Keratinocyte (primary cell): ENCODE results near the gene STEAP2. TPM values are rescaled to one million over a fixed set of nuclear protein-coding genes. Genes with fewer than 3 reads are reported as not detected.

Experiments used
- DNase-seq: peaks from one replicate; pipeline ENCODE4 v3.0.0-alpha.2; 2011; ENCODE audit warnings: low read depth, missing footprints, low spot score
- FAIRE-seq: peaks from 2 replicates; lab custom pipeline; 2011; peaks lifted over from hg19 to GRCh38; lab: Jason Lieb, UNC
- H2AFZ ChIP-seq: 2 replicates; pipeline ENCODE4 v1.6.0; 2012; ENCODE audit warnings: low read length, control low read depth, inconsistent platforms; ENCODE audit not compliant: control insufficient read depth
- H3K27ac ChIP-seq: 2 replicates; pipeline ENCODE4 v1.5.1; 2011; ENCODE audit warnings: low read length; ENCODE audit not compliant: control insufficient read depth, insufficient read depth
- H3K27me3 ChIP-seq: 3 replicates; pipeline ENCODE4 v1.6.0; 2011; ENCODE audit warnings: low read length; ENCODE audit not compliant: control insufficient read depth, insufficient read depth; ENCODE audit errors: extremely low read depth
- H3K36me3 ChIP-seq, 2 experiments: 2 replicates in 1 of 2; 3 replicates in 1 of 2; pipeline ENCODE4 v1.5.1; 2011; ENCODE audit warnings: low read length in 2 of 2, mild to moderate bottlenecking in 1 of 2; ENCODE audit not compliant: control insufficient read depth in 2 of 2, insufficient read depth in 2 of 2; ENCODE audit errors: extremely low read depth in 1 of 2
- H3K4me1 ChIP-seq: 3 replicates; pipeline ENCODE4 v1.5.1; 2011; ENCODE audit warnings: low read length; ENCODE audit not compliant: control insufficient read depth, insufficient read depth; ENCODE audit errors: extremely low read depth
- H3K4me2 ChIP-seq: 3 replicates; pipeline ENCODE4 v1.6.0; 2011; ENCODE audit warnings: low read depth, low read length; ENCODE audit not compliant: control insufficient read depth, insufficient read depth; ENCODE audit errors: extremely low read depth
- H3K4me3 ChIP-seq, 3 experiments: fragments of 200-600 bp in 1 of 3; sonication (generic) in 1 of 3; 2 replicates in 2 of 3; 3 replicates in 1 of 3; pipeline ENCODE4 v1.5.1; 2011 to 2016; ENCODE audit warnings: low read length in 3 of 3, mild to moderate bottlenecking in 3 of 3, control low read depth in 2 of 3, inconsistent platforms in 1 of 3, low read depth in 1 of 3, mixed read lengths in 1 of 3, mixed run types in 1 of 3, moderate library complexity in 1 of 3; ENCODE audit not compliant: control insufficient read depth in 2 of 3, insufficient read depth in 2 of 3; ENCODE audit errors: extremely low read depth in 1 of 3
- H3K79me2 ChIP-seq: 2 replicates; pipeline ENCODE4 v1.6.0; 2012; ENCODE audit warnings: low read length; ENCODE audit not compliant: control insufficient read depth, insufficient read depth
- H3K9ac ChIP-seq: 3 replicates; pipeline ENCODE4 v1.6.0; 2011; ENCODE audit warnings: low read length; ENCODE audit not compliant: control insufficient read depth, insufficient read depth; ENCODE audit errors: extremely low read depth
- H3K9me1 ChIP-seq: 3 replicates; pipeline ENCODE4 v1.6.0; 2011; ENCODE audit warnings: low read length; ENCODE audit not compliant: control insufficient read depth, insufficient read depth; ENCODE audit errors: extremely low read depth
- H3K9me3 ChIP-seq: 2 replicates; pipeline ENCODE4 v1.5.1; 2012; ENCODE audit warnings: low read depth, low read length; ENCODE audit not compliant: control insufficient read depth
- H4K20me1 ChIP-seq: 3 replicates; pipeline ENCODE4 v1.6.0; 2011; ENCODE audit warnings: low read length; ENCODE audit not compliant: control insufficient read depth, insufficient read depth; ENCODE audit errors: extremely low read depth
- CTCF ChIP-seq, 3 experiments: IDR thresholded peaks in 1 of 3; conservative IDR thresholded peaks in 1 of 3; optimal IDR thresholded peaks in 1 of 3; 2 replicates in 2 of 3; 3 replicates in 1 of 3; pipeline versions ENCODE3 to v1.5.1; 2011; ENCODE audit warnings: low read length in 3 of 3, mild to moderate bottlenecking in 3 of 3, moderate library complexity in 2 of 3, control low read depth in 1 of 3, inconsistent platforms in 1 of 3; ENCODE audit not compliant: insufficient read depth in 2 of 3; ENCODE audit errors: extremely low read depth in 1 of 3
- EZH2 ChIP-seq: IDR thresholded peaks from one replicate; pipeline ENCODE4 v1.6.1; 2012; ENCODE audit warnings: inconsistent platforms, mild to moderate bottlenecking, low read length, moderate library complexity
- dilution Hi-C: fragments of 300-500 bp; cut with MboI; formaldehyde crosslinking; loops from one replicate; pipeline ENCODE4 v1.7.0; 2020; ENCODE audit warnings: low sequenced_read_pairs; ENCODE audit not compliant: extremely low pct_ligation_motif_present
- polyA plus RNA-seq, 5 experiments: library from polyadenylated mRNA; depleted of rRNA in 3 of 5; stranded (reverse) in 3 of 5; stranded (forward) in 1 of 5; unstranded in 1 of 5; fragments of >200 nt; gene quantifications; 1 replicate in 1 of 5; 2 replicates in 3 of 5; 3 replicates in 1 of 5; pipeline versions ENCODE4 v1.2.1 to v1.2.3, GENCODE V29; 2011 to 2012; ENCODE audit warnings: missing spikeins in 2 of 5, low read depth in 1 of 5, low replicate concordance in 1 of 5

The STEAP2 gene
- polyA plus RNA-seq, 1 donor (not counting 4 experiments of a cell fraction or from before 2014, with no cell fraction given) = 3.9 TPM

GRCh38 chr7:90239625-90240228 lies 28.2 kb downstream of the STEAP2 start:
- no peaks in the 10 kb centered on the region for H3K27me3 ChIP-seq
- no peak overlapping the region for H3K4me3 ChIP-seq
- H3K4me2 ChIP-seq = no peak overlapping the region
- H3K9me1 ChIP-seq = no peaks in the 10 kb centered on the region
- no peak overlapping the region for H3K9ac ChIP-seq
- TF ChIP-seq EZH2 (no peak), CTCF (optimal IDR thresholded peaks at IDR 0.05 in 1 of 3, IDR thresholded peaks at IDR 0.05 in 1 of 3, conservative IDR thresholded peaks at IDR 0.05 in 1 of 3; ENCODE audit: extremely low read depth in 1 of 3, insufficient read depth in 2 of 3, low read length in 3 of 3) (no peak)
- H4K20me1 ChIP-seq = no peaks in the 10 kb centered on the region
- H3K27ac ChIP-seq = no peak overlapping the region
- no peaks in the 10 kb centered on the region for H3K9me3 ChIP-seq
- no peaks in the 10 kb centered on the region for H3K36me3 ChIP-seq
- FAIRE-seq (no peak), DNase-seq (no peak)
- dilution Hi-C loops = no loop called here
- no peaks in the 10 kb centered on the region for H3K79me2 ChIP-seq
- no peak overlapping the region for H2AFZ ChIP-seq
- no peaks in the 10 kb centered on the region for H3K4me1 ChIP-seq

- H3K79me2 ChIP-seq = no peaks in the 10 kb centered on the region
- FAIRE-seq (no peak), DNase-seq (no peak)
- H3K36me3 ChIP-seq = no peaks in the 10 kb centered on the region
- no peaks in the 10 kb centered on the region for H3K9me3 ChIP-seq
- H2AFZ ChIP-seq = no peak overlapping the region
- H4K20me1 ChIP-seq = no peaks in the 10 kb centered on the region
- peaks cover 6% of the 10 kb centered on the region for H3K4me1 ChIP-seq
- H3K27ac ChIP-seq = no peak overlapping the region
- no peaks in the 10 kb centered on the region for H3K27me3 ChIP-seq
- dilution Hi-C loops = no loop called here
- TF ChIP-seq CTCF (optimal IDR thresholded peaks at IDR 0.05 in 1 of 3, IDR thresholded peaks at IDR 0.05 in 1 of 3, conservative IDR thresholded peaks at IDR 0.05 in 1 of 3; ENCODE audit: extremely low read depth in 1 of 3, insufficient read depth in 2 of 3, low read length in 3 of 3) (no peak), EZH2 (no peak)
- no peak overlapping the region for H3K9ac ChIP-seq
- H3K4me3 ChIP-seq = no peak overlapping the region
- H3K4me2 ChIP-seq = no peak overlapping the region
- H3K9me1 ChIP-seq = no peaks in the 10 kb centered on the region
Observed at GRCh38 chr7:90242369-90243168, 31.0 kb downstream of the STEAP2 start.
